KBM-7 (cell line): ENCODE data around the gene TOP3A.
A peak's percentile ranks its signal among the peaks of the same experiment; 100 is the strongest.
"Not testable (repeated sequence)": the region's sequence is repeated elsewhere in the genome, so short reads cannot be mapped to it uniquely, and the experiment has no call there.

Source experiments
- DNase-seq: peaks from one replicate; pipeline ENCODE4 v3.0.0-alpha.2; 2015
- in situ Hi-C: fragments of 300-500 bp; cut with MboI; formaldehyde crosslinking; loops from 2 replicates; pipeline ENCODE4 v1.14.3; 2020; ENCODE audit warnings: low sequenced_read_pairs, low pct_unique_long_range_greater_than_20kb, mixed read lengths

The TOP3A gene, protein sequence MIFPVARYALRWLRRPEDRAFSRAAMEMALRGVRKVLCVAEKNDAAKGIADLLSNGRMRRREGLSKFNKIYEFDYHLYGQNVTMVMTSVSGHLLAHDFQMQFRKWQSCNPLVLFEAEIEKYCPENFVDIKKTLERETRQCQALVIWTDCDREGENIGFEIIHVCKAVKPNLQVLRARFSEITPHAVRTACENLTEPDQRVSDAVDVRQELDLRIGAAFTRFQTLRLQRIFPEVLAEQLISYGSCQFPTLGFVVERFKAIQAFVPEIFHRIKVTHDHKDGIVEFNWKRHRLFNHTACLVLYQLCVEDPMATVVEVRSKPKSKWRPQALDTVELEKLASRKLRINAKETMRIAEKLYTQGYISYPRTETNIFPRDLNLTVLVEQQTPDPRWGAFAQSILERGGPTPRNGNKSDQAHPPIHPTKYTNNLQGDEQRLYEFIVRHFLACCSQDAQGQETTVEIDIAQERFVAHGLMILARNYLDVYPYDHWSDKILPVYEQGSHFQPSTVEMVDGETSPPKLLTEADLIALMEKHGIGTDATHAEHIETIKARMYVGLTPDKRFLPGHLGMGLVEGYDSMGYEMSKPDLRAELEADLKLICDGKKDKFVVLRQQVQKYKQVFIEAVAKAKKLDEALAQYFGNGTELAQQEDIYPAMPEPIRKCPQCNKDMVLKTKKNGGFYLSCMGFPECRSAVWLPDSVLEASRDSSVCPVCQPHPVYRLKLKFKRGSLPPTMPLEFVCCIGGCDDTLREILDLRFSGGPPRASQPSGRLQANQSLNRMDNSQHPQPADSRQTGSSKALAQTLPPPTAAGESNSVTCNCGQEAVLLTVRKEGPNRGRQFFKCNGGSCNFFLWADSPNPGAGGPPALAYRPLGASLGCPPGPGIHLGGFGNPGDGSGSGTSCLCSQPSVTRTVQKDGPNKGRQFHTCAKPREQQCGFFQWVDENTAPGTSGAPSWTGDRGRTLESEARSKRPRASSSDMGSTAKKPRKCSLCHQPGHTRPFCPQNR

DNA sequence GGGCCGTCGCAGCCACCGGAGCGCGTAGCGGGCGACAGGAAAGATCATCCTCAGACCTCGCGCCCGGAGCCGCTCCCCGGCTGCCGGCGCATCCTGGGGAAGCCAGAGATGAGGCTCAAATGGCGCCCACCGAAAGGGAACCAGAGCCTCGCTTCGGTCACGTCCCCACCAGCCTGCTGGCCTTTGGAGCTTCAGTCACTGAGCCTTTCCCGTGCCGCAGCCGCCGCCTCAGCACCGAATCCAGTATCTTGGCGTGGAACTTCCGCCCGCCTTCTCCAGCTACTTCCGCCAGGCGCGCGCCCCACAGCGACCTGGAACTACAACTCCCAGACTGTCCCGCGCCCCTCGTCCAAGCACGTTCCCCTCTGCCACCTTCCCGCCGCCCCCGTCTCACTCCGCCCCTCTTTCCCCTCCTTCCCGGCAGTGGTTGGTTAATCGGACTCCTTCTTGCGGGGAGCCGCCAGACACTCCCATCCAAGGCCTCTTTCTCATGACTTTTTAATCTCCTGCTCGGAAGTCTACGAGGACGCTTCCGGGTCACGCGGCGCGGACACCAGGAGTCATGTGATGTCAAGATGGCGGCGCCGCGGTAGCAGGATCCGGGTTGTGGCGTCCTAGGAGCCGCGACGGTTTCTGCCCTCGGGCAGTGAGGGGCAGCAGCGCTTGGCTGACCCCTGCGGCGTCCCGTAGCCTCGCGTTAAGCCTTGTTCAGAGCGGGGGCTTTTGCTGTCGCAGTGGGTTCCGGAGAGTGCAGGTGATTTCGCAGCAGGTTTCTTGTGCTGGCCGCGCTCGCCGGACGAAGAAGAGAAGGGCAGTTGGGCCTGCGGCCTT, at the start of gene TOP3A, which contains the start of gene SMCR8:
TSS of gene TOP3A (minus strand) at position 264 of the 831 bp plus-strand sequence. CDS start at position 48, 216 bp downstream.
TSS of gene SMCR8 (plus strand) at position 563 of the 831 bp plus-strand sequence. CDS start 497 bp downstream, outside the sequence.
- in situ Hi-C loops = no loop called here
- peak; percentile 97 for DNase-seq

DNA sequence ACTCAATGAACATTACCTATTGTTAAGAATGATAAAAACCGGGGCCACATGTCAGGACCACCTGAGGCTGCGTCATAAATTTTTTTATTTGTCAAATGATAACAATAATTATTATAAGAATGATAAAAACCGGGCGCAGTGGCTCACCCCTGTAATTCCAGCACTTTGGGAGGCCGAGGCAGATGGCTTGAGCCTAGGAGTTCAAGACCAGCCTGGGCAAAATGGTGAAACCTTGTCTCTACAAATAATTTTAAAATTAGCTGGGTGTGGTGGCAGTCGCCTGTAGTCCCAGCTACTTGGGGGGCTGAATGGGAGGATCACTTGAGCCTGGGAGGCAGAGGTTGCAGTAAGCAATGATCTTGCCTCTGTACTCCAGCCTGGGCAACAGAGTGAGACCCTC, 49.4 kb upstream of the TOP3A start:
- in situ Hi-C loops = no loop called here
- DNase-seq = no peak

- peak; percentile 91 for DNase-seq
- in situ Hi-C loops = no loop called here
Measured at GRCh38 chr17:18363101-18364049, 48.6 kb upstream of the TOP3A start, which contains the start of gene SHMT1. SHMT1 (minus strand) TSS chr17:18363550; CDS start chr17:18355981, 7,569 bp downstream.

DNA sequence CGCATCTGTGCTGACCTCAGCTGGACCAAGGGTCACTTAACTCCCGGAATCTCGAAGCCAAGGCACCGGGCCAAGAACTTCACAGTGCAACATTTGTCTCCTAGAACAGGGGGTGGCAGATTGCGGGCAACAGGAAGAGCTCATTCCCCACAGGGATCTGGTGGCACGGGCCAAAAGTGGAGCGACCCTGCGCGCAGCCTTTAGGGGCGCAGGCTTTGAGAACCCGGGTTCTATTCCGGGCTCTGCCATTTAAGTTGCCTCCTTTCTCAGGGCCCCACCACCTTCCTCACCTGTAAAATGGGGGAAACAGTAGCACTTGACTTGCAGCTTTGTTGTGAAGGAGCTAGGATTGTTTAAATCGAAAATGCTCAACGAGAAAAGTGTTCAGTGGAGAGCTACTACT, 47.9 kb upstream of the TOP3A start:
- DNase-seq = peak; percentile 31
- in situ Hi-C loops = no loop called here

DNA sequence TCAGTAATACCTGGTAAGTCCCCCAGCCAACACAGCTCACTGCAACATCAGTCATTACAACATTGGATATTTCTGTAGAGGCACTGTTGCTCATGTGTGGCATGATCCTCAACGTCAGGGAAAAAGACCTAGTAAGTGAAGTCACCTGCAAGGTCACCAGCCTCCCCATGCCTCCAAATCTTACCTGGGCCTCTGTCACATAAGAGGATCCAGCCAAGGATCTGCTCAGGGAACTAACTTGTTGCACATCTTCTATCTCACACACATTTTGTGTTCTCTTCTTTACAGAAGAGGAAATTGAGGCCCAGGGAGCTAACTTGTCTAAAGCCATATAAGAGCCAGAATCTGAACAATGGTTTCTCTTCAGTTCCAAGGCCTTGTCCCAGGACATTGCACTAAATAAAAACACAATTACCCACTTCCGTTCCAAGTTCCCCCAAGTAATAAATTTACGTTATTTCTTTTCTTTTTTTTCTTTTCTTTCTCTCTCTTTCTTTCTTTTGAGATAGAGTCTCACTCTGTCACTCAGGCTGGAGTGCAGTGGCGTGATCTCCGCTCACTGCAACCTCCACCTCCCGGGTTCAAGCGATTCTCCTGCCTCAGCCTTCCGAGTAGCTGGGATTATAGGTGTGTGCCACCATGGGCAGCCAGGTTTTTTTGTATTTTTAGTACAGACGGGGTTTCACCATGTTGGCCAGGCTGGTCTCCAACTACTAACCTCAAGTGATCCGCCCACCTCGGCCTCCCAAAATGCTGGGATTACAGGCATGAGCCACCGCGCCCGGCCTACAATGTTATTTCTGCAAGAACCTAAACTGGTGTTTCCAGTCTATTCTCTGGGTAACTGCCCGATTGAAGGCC, 47.3 kb upstream of the TOP3A start:
- in situ Hi-C loops = no loop called here

GRCh38 chr17:18360518-18360917, 45.7 kb upstream of the TOP3A start:
- in situ Hi-C loops = no loop called here
- no peak for DNase-seq

More for the DNA sequence above, 47.3 kb upstream of the TOP3A start:
- no peak for DNase-seq

GRCh38 chr17:18356624-18357023, 41.8 kb upstream of the TOP3A start:
- DNase-seq = peak; percentile 14
- in situ Hi-C loops = no loop called here

DNA sequence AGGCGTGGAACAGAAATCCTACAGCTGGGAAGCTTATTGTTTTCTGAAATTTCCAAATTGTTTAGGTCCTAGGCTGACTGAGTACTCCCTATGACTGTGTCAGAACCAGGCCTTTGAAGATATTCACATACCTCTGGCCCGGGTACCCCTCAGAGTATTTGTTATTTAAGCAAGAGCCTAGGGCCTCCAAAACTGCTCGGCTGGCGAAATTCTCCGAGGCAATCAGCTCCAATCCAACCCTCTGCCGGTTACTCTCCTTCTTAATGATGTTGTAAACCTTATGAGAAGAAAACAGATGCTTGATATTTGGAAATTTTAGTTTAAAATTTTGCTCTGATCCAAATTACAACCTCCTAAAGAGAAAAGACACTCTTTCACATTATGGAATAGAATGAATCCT, 38.7 kb upstream of the TOP3A start:
- no peak for DNase-seq
- in situ Hi-C loops = no loop called here

GRCh38 chr17:18344021-18344420, 29.2 kb upstream of the TOP3A start:
- in situ Hi-C loops = no loop called here
- no peak for DNase-seq

- DNase-seq = no peak
- in situ Hi-C loops = no loop called here
Measured at GRCh38 chr17:18339933-18340332, 25.1 kb upstream of the TOP3A start.

DNA sequence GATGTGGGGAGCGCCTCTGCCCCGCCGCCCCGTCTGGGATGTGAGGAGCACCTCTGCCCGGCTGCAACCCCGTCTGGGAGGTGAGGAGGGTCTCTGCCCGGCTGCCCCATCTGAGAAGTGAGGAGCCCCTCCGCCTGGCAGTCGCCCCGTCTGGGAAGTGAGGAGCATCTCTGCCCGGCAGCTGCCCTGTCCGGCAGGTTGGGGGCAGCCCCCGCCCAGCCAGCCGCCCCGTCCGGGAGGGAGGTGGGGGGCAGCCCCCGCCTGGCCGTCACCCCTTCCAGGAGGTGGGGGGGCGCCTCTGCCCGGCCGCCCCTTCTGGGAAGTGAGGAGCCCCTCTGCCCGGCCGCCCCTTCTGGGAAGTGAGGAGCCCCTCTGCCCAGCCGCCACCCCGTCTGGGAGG, 23.4 kb upstream of the TOP3A start:
- in situ Hi-C loops, DNase-seq: not testable (repeated sequence)

GRCh38 chr17:18332909-18333489, 18.2 kb upstream of the TOP3A start:
- DNase-seq = no peak
- in situ Hi-C loops = no loop called here

DNA sequence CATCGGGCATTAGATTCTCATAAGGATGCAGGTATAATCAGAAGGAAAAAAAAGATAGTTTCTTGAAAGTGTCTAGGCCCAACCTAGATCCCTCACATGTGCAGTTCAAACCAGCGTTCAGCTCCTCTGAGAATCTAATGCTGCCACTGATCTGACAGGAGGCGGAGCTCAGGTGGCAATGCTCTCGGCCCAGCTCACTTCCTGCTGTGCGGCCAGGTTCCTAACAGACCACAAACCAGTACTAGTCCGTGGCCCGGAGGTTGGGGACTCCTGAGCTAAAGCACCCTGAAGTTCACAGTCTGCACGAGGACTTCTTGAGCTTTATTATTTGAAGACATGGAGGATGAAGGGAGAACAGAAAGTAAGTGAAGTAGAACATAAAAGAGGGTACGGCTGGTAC, 17.1 kb upstream of the TOP3A start:
- in situ Hi-C loops = no loop called here
- no peak for DNase-seq

DNA sequence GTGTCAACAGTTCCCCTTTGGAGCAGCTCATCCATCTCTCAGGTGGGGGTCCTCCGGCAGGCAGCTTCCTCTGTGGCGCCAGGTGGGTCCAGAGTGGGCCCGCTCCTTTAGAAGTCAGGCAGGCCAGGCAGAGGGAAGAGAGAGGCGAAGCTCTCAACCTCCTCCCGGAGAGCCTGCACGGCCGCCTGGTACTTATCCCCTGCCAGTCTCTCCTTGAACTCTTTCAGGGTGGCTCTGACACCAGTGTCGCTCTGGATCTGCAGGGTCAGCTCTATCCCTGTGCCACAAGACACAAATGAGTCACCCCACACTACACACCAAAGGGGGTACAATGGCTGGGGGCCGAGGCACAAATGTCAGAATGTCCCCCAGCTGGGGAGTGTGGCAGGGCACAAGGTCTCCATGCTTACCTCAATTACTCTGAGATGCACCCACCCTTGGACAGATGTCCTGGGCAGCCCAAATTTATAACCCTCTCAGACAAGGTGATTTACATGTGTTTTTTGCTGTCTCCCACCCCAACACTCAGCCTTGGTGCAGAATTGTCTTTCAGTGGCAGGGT, 13.9 kb upstream of the TOP3A start:
- in situ Hi-C loops = no loop called here
- DNase-seq = no peak

DNA sequence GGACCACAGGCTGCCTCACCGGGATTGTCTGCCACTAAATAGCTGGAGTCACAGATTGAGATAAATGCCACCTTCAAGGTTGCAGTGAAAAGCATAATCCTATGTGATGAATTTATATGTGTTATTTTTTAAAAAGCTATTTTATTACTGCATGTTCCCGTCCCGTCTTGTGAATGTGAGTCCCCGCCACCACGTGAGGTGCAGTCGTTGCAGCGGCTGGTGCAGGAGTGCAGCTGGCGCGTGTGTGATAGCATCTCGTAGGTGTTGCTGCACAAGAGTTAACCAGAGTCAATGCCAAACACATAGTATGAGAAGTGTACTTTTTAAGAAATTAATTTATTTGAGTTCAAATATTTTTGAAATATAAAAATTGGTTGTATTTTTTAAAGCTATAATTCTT, 12.8 kb upstream of the TOP3A start:
- in situ Hi-C loops = no loop called here
- DNase-seq = no peak

- in situ Hi-C loops = no loop called here
Measured at GRCh38 chr17:18327093-18327492, 12.3 kb upstream of the TOP3A start.

More at GRCh38 chr17:18327093-18327492, 12.3 kb upstream of the TOP3A start:
- DNase-seq = no peak
